Nephron (organoid): ENCODE measurements around the gene HSPA1A.
"Not testable (repeated sequence)": the region's sequence is repeated elsewhere in the genome, so short reads cannot be mapped to it uniquely, and the experiment has no call there.

Experiments
- H3K27ac Mint-ChIP-seq, 3 experiments: 2 replicates each; pipeline ENCODE4 v1.8.0; 2020; ENCODE audit warnings: mixed read lengths in 3 of 3, mild to moderate bottlenecking in 2 of 3, moderate library complexity in 1 of 3
- H3K27me3 Mint-ChIP-seq: 2 replicates; pipeline ENCODE4 v1.8.0; 2021; ENCODE audit warnings: low read depth, mild to moderate bottlenecking, moderate library complexity, mixed read lengths
- H3K36me3 Mint-ChIP-seq: 2 replicates; pipeline ENCODE4 v1.8.0; 2020; ENCODE audit warnings: low read depth, mixed read lengths
- H3K4me1 Mint-ChIP-seq: 2 replicates; pipeline ENCODE4 v1.8.0; 2020; ENCODE audit warnings: mixed read lengths
- H3K4me3 Mint-ChIP-seq, 3 experiments: 2 replicates each; pipeline ENCODE4 v1.8.0; 2020; ENCODE audit warnings: mild to moderate bottlenecking in 3 of 3, mixed read lengths in 3 of 3, moderate library complexity in 2 of 3
- H3K9me3 Mint-ChIP-seq: 2 replicates; pipeline ENCODE4 v1.8.0; 2020; ENCODE audit warnings: mixed read lengths
- CTCF ChIP-seq, 3 experiments: fragments of 200-600 bp; sonication (generic); IDR thresholded peaks; one replicate each; pipeline ENCODE4 v1.5.0; 2021; ENCODE audit warnings: antibody characterized with exemption in 3 of 3; ENCODE audit not compliant: unreplicated experiment in 3 of 3

The HSPA1A gene

GRCh38 chr6:31785475-31785874, 29.9 kb upstream of the HSPA1A start:
- H3K27ac Mint-ChIP-seq = no peak overlapping the region
- no peak for TF ChIP-seq CTCF (IDR thresholded peaks at IDR 0.05; ENCODE audit: unreplicated experiment in 3 of 3)
- H3K36me3 Mint-ChIP-seq = peaks cover 34% of the 10 kb centered on the region
- H3K27me3 Mint-ChIP-seq = no peaks in the 10 kb centered on the region
- no peak overlapping the region for H3K4me3 Mint-ChIP-seq
- no peaks in the 10 kb centered on the region for H3K9me3 Mint-ChIP-seq
- peaks cover 1% of the 10 kb centered on the region for H3K4me1 Mint-ChIP-seq

GRCh38 chr6:31791324-31792089, 23.8 kb upstream of the HSPA1A start:
- Mint-ChIP-seq H3K27me3 (no peaks in the 10 kb centered on the region), H3K36me3 (peaks cover 28% of the 10 kb centered on the region), H3K9me3 (no peaks in the 10 kb centered on the region), H3K4me1 (peaks cover 27% of the 10 kb centered on the region), H3K4me3 (peak overlapping the region; percentile 68 to 77 (median 69)), H3K27ac (peak overlapping the region; percentile 46 to 82 (median 74))
- TF ChIP-seq CTCF (IDR thresholded peaks at IDR 0.05; ENCODE audit: unreplicated experiment in 3 of 3) = peak; percentile 60 to 65 (median 63)

GRCh38 chr6:31792090-31792374, 23.3 kb upstream of the HSPA1A start:
- no peak for TF ChIP-seq CTCF (IDR thresholded peaks at IDR 0.05; ENCODE audit: unreplicated experiment in 3 of 3)
- H3K36me3 Mint-ChIP-seq = peaks cover 24% of the 10 kb centered on the region
- H3K4me1 Mint-ChIP-seq = peaks cover 27% of the 10 kb centered on the region
- H3K27ac Mint-ChIP-seq = peak overlapping the region; percentile 46 to 73 (median 61)
- H3K9me3 Mint-ChIP-seq = no peaks in the 10 kb centered on the region
- H3K4me3 Mint-ChIP-seq = peak overlapping the region; percentile 6 to 35 (median 29)
- H3K27me3 Mint-ChIP-seq = no peaks in the 10 kb centered on the region

- no peaks in the 10 kb centered on the region for H3K9me3 Mint-ChIP-seq
- peaks cover 24% of the 10 kb centered on the region for H3K36me3 Mint-ChIP-seq
- H3K27me3 Mint-ChIP-seq = no peaks in the 10 kb centered on the region
- TF ChIP-seq CTCF (IDR thresholded peaks at IDR 0.05; ENCODE audit: unreplicated experiment in 3 of 3) = no peak
- peaks cover 27% of the 10 kb centered on the region for H3K4me1 Mint-ChIP-seq
- peak overlapping the region in 1 of 3 experiments; percentile 61 for H3K27ac Mint-ChIP-seq
- peak overlapping the region in 2 of 3 experiments; percentile 30 to 100 for H3K4me3 Mint-ChIP-seq
Measured at GRCh38 chr6:31792761-31793171, 22.6 kb upstream of the HSPA1A start.

GRCh38 chr6:31793927-31794245, 21.5 kb upstream of the HSPA1A start:
- H3K27me3 Mint-ChIP-seq, H3K9me3 Mint-ChIP-seq: not testable (repeated sequence)
- Mint-ChIP-seq H3K27ac (peak overlapping the region; percentile 91 to 100 (median 99)), H3K4me1 (peaks cover 27% of the 10 kb centered on the region), H3K4me3 (peak overlapping the region; percentile 73 to 100 (median 80)), H3K36me3 (peaks cover 24% of the 10 kb centered on the region)

GRCh38 chr6:31794294-31794865, 21.0 kb upstream of the HSPA1A start:
- no peaks in the 10 kb centered on the region for H3K27me3 Mint-ChIP-seq
- H3K27ac Mint-ChIP-seq = peak overlapping the region; percentile 71 to 100 (median 99)
- no peak for TF ChIP-seq CTCF (IDR thresholded peaks at IDR 0.05; ENCODE audit: unreplicated experiment in 3 of 3)
- H3K4me1 Mint-ChIP-seq = peaks cover 27% of the 10 kb centered on the region
- H3K4me3 Mint-ChIP-seq = peak overlapping the region; percentile 73 to 100 (median 80)
- no peaks in the 10 kb centered on the region for H3K9me3 Mint-ChIP-seq
- peaks cover 19% of the 10 kb centered on the region for H3K36me3 Mint-ChIP-seq
